Measurements from ENCODE around the gene LCE2C. TPM values are rescaled to one million over a fixed set of nuclear protein-coding genes. Genes with fewer than 3 reads are reported as not detected.
"Not testable (repeated sequence)": the region's sequence is repeated elsewhere in the genome, so short reads cannot be mapped to it uniquely, and the experiment has no call there.

LCE2C gene
- total RNA-seq, 1 experiment from 2014 or later = not detected

GRCh38 chr1:152685823-152686222 is 10.7 kb downstream of the LCE2C start, which contains the start of gene LCE2B:
TSS of gene LCE2B (plus strand) at chr1:152686123. CDS start at chr1:152686844, 721 bp downstream.
- DNase-seq (ENCODE audit: low spot score); H3K4me1 Mint-ChIP-seq; CTCF ChIA-PET; H3K27ac Mint-ChIP-seq; POLR2A ChIA-PET; ATAC-seq; H3K27me3 Mint-ChIP-seq (ENCODE audit: low read depth); H3K4me3 Mint-ChIP-seq: not testable (repeated sequence)
- H3K9me3 Mint-ChIP-seq = peaks cover 92% of the 10 kb centered on the region
- peaks cover 77% of the 10 kb centered on the region for H3K36me3 Mint-ChIP-seq

- ATAC-seq (no peak), DNase-seq (ENCODE audit: low spot score) (no peak)
- Mint-ChIP-seq H3K36me3 (peaks cover 75% of the 10 kb centered on the region), H3K27me3 (ENCODE audit: low read depth) (peaks cover 9% of the 10 kb centered on the region), H3K4me3 (no peak within 1 kb of the TSS), H3K27ac (no peak within 1 kb of the TSS), H3K4me1 (no peaks in the 10 kb centered on the region), H3K9me3 (peaks cover 85% of the 10 kb centered on the region)
- ChIA-PET CTCF (no interaction called here), POLR2A (no interaction called here)
- TF ChIP-seq ZNF512 (CRISPR knock-in tag; IDR thresholded peaks at IDR 0.05; ENCODE audit: borderline replicate concordance) = no peak
- no peak for TF ChIP-seq TCF7 (CRISPR knock-in tag; IDR thresholded peaks at IDR 0.05; ENCODE audit: low read depth)
- TF ChIP-seq ZNF425 (CRISPR knock-in tag; conservative IDR thresholded peaks at IDR 0.05) = no peak
- TF ChIP-seq ZSCAN18 (CRISPR knock-in tag; IDR thresholded peaks at IDR 0.05) = no peak
- no peak for TF ChIP-seq GRHL2 (CRISPR knock-in tag; IDR thresholded peaks at IDR 0.05; ENCODE audit: insufficient replicate concordance, severe bottlenecking)
- TF ChIP-seq SP1 (CRISPR knock-in tag; conservative IDR thresholded peaks at IDR 0.05) = no peak
- TF ChIP-seq ZNF396 (CRISPR knock-in tag; IDR thresholded peaks at IDR 0.05; ENCODE audit: borderline replicate concordance) = no peak
- no peak for TF ChIP-seq ATF6 (CRISPR knock-in tag; IDR thresholded peaks at IDR 0.05)
- no peak for TF ChIP-seq EMX1 (CRISPR knock-in tag; IDR thresholded peaks at IDR 0.05)
- TF ChIP-seq KAT7 (CRISPR knock-in tag; IDR thresholded peaks at IDR 0.05; ENCODE audit: borderline replicate concordance) = no peak
These were observed 22.9 kb downstream of the LCE2C start, which contains the start of gene LCE2A for GRCh38 chr1:152697701-152698600. TSS of gene LCE2A (plus strand) at chr1:152698345. CDS start at chr1:152698902, 557 bp downstream.

GRCh38 chr1:152699746-152700145 is 24.7 kb downstream of the LCE2C start:
- ATAC-seq (no peak), DNase-seq (ENCODE audit: low spot score) (no peak)
- Mint-ChIP-seq H3K36me3 (peaks cover 75% of the 10 kb centered on the region), H3K27ac (no peak overlapping the region), H3K27me3 (ENCODE audit: low read depth) (peaks cover 3% of the 10 kb centered on the region; the same call in 1 of the 2 replicates), H3K4me3 (no peak overlapping the region), H3K4me1 (no peaks in the 10 kb centered on the region), H3K9me3 (peaks cover 86% of the 10 kb centered on the region)
- ChIA-PET CTCF (no interaction called here), POLR2A (no interaction called here)
- TF ChIP-seq ZBTB43 (CRISPR knock-in tag; IDR thresholded peaks at IDR 0.05) = no peak
- TF ChIP-seq ATF1 (CRISPR knock-in tag; IDR thresholded peaks at IDR 0.05) = no peak
- no peak for TF ChIP-seq ZNF423 (CRISPR knock-in tag; IDR thresholded peaks at IDR 0.05)
- TF ChIP-seq USF2 (CRISPR knock-in tag; IDR thresholded peaks at IDR 0.05) = no peak
- no peak for TF ChIP-seq E2F4 (CRISPR knock-in tag; IDR thresholded peaks at IDR 0.05; ENCODE audit: borderline replicate concordance, low read depth)
- no peak for TF ChIP-seq ZNF219 (CRISPR knock-in tag; IDR thresholded peaks at IDR 0.05; ENCODE audit: borderline replicate concordance)
- no peak for TF ChIP-seq TCF7 (CRISPR knock-in tag; IDR thresholded peaks at IDR 0.05; ENCODE audit: low read depth)
- TF ChIP-seq KAT7 (CRISPR knock-in tag; IDR thresholded peaks at IDR 0.05; ENCODE audit: borderline replicate concordance) = no peak
- TF ChIP-seq ETV6 (CRISPR knock-in tag; IDR thresholded peaks at IDR 0.05) = no peak
- TF ChIP-seq NR2C2 (CRISPR knock-in tag; IDR thresholded peaks at IDR 0.05) = no peak
- TF ChIP-seq NR3C1 (CRISPR knock-in tag; conservative IDR thresholded peaks at IDR 0.05; ENCODE audit: low read depth) = no peak
